Activated naive CD4-positive, alpha-beta T cell treated with anti-CD3 and anti-CD28 coated beads, Interleukin-2, amount 10 ng/mL, durations not matched to agents 7 days and 5 days (primary cell): ENCODE results near the gene ITIH4.

Source experiments
- CTCF ChIA-PET: fragments of 350-600 bp; sonication (Branson Sonifier 250); formaldehyde crosslinking; loops from one replicate; lab custom pipeline; 2021; ENCODE audit warnings: antibody characterized with exemption; lab: Charles Lee
- DNase-seq: peaks from one replicate; pipeline ENCODE4 v3.0.0-alpha.2; 2020
- H3K27ac Mint-ChIP-seq: one replicate; pipeline ENCODE4 v1.8.0; 2021; ENCODE audit warnings: mild to moderate bottlenecking, moderate library complexity, mixed read lengths
- H3K27me3 Mint-ChIP-seq: one replicate; pipeline ENCODE4 v1.8.0; 2021; ENCODE audit warnings: mild to moderate bottlenecking, mixed read lengths
- H3K36me3 Mint-ChIP-seq: one replicate; pipeline ENCODE4 v1.8.0; 2021; ENCODE audit warnings: mixed read lengths
- H3K4me1 Mint-ChIP-seq: one replicate; pipeline ENCODE4 v1.8.0; 2021; ENCODE audit warnings: mixed read lengths
- H3K4me3 Mint-ChIP-seq: one replicate; pipeline ENCODE4 v1.8.0; 2021; ENCODE audit warnings: mild to moderate bottlenecking, moderate library complexity, mixed read lengths
- H3K9me3 Mint-ChIP-seq: one replicate; pipeline ENCODE4 v1.8.0; 2021; ENCODE audit warnings: mixed read lengths

ITIH4 gene

DNA sequence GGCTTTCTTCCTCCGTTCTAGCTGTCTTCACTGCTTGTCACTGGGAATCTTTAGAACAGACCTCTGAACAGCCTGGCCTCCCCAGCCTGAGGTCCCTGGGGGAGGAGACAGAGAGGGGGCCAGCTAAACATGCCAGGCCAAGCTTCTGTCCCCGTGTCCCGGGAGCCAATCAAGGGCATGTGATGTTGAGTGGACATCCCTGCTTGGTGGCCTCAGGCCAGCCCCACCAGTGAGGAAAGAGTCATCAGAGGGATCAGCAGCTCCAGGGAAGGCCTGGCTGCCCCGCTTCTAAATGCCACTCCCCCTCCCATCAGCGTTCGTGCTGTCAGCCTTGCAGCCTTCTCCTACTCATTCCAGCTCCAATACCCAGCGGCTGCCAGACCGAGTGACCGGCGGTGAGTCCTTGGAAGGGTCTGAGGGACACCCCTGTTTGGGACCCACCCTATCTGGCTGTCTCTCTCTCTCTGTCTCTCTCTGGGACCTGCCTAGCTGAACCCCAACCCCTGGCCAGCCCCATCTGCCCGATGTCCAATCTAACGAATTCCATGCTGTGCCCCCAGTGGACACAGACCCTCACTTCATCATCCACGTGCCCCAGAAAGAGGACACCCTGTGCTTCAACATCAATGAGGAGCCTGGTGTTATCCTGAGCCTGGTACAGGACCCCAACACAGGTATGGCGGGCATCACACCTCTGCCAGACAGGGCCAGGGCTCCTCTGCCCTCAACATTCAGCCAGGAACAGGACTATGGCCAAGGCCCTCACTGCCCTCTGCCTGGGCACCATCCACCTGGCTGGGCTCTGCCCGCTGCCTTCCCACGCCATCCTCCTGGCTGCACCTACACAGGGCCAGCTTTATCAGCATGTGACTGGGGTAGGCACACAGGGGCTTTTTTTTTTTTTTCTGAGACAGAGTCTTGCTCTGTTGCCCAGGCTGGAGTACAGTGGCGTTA is 42.5 kb downstream of the ITIH4 start:
- CTCF ChIA-PET: interaction anchor here (1.4 kb wide), 1 partner anchor 67 kb away, joined by 3 read pairs; no protein-coding TSS in a partner anchor
- no peak for DNase-seq
- Mint-ChIP-seq H3K4me3 (no peak overlapping the region), H3K27me3 (peaks cover 31% of the 10 kb centered on the region), H3K9me3 (no peaks in the 10 kb centered on the region), H3K36me3 (no peaks in the 10 kb centered on the region), H3K4me1 (no peaks in the 10 kb centered on the region), H3K27ac (no peak overlapping the region)

DNA sequence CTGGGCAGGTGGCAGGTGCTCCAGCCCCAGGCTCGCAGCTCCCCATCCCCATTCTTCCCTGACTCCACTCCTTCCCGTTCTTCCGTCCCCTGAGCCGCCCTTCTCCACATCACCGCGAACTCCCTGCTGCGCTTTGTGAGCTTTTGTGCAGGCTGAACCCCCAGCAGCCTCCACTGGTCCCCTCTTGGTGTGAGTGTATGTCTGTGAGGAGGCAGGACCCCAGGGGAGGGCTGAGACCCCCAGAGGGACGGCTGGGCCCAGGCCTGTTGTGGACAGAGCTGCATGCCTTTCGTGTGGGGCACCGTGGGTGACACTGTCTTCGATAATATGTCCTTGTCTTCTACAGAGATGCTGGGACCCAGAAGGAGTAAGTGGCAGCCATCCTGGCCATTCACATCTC is 43.2 kb downstream of the ITIH4 start:
- no peak overlapping the region for H3K27ac Mint-ChIP-seq
- no peaks in the 10 kb centered on the region for H3K9me3 Mint-ChIP-seq
- H3K36me3 Mint-ChIP-seq: no peaks in the 10 kb centered on the region
- no peaks in the 10 kb centered on the region for H3K4me1 Mint-ChIP-seq
- no peak for DNase-seq
- H3K4me3 Mint-ChIP-seq: no peak overlapping the region
- H3K27me3 Mint-ChIP-seq: peaks cover 37% of the 10 kb centered on the region
- CTCF ChIA-PET: interaction anchor here (1.4 kb wide), 1 partner anchor 66 kb away, joined by 3 read pairs; no protein-coding TSS in a partner anchor

GRCh38 chr3:52786330-52787215 is 43.9 kb downstream of the ITIH4 start:
- Mint-ChIP-seq H3K27me3 (peaks cover 37% of the 10 kb centered on the region), H3K9me3 (no peaks in the 10 kb centered on the region), H3K36me3 (no peaks in the 10 kb centered on the region), H3K4me3 (no peak overlapping the region), H3K4me1 (no peaks in the 10 kb centered on the region), H3K27ac (no peak overlapping the region)
- CTCF ChIA-PET: interaction anchor here (1.4 kb wide), 1 partner anchor 66 kb away, joined by 3 read pairs; no protein-coding TSS in a partner anchor
- no peak for DNase-seq

DNA sequence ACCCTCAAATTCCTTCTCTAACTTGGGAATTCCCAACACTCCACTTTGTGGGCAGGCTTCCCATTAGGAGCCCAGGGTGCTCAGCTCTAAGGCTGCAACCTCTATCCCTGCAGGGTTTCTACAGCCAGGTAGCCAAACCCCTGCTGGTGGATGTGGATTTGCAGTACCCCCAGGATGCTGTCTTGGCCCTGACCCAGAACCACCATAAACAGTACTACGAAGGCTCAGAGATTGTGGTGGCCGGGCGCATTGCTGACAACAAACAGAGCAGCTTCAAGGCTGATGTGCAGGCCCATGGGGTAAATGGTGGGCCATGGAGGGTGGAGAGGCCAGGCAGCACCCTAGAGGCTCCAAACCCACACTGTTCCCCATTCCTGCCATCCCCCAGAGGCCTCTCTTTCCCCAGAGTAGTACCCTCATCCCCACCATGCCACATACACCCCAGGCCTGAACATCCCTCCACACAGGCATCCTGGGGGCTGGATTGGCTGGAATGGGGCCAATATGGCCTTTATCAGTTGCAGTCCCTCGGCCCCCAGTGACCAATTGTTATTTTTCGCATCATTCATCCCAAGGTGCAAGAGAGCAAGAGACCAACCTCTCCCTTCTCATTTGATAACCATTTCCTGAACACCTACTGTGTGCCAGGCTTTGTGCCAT is 45.4 kb downstream of the ITIH4 start:
- CTCF ChIA-PET: interaction anchor here (0.7 to 1.2 kb wide), 2 partner anchors 14 to 15 kb away, joined by 3 read pairs; no protein-coding TSS in a partner anchor
- DNase-seq: no peak
- no peaks in the 10 kb centered on the region for H3K4me1 Mint-ChIP-seq
- H3K36me3 Mint-ChIP-seq: no peaks in the 10 kb centered on the region
- no peak overlapping the region for H3K4me3 Mint-ChIP-seq
- H3K27me3 Mint-ChIP-seq: peaks cover 51% of the 10 kb centered on the region
- no peaks in the 10 kb centered on the region for H3K9me3 Mint-ChIP-seq
- no peak overlapping the region for H3K27ac Mint-ChIP-seq

- no peaks in the 10 kb centered on the region for H3K9me3 Mint-ChIP-seq
- peaks cover 57% of the 10 kb centered on the region for H3K27me3 Mint-ChIP-seq
- no peaks in the 10 kb centered on the region for H3K36me3 Mint-ChIP-seq
- no peak overlapping the region for H3K4me3 Mint-ChIP-seq
- CTCF ChIA-PET: interaction anchor here (0.7 to 1.2 kb wide), 3 partner anchors 8 to 16 kb away, joined by 3 to 4 read pairs (median 3); no protein-coding TSS in a partner anchor
- H3K27ac Mint-ChIP-seq: no peak overlapping the region
- DNase-seq: no peak
- no peaks in the 10 kb centered on the region for H3K4me1 Mint-ChIP-seq
Observed at GRCh38 chr3:52784021-52784621, 46.4 kb downstream of the ITIH4 start.

- Mint-ChIP-seq H3K36me3 (no peaks in the 10 kb centered on the region), H3K4me3 (no peak overlapping the region), H3K4me1 (peaks cover under 1% of the 10 kb centered on the region), H3K27ac (no peak overlapping the region), H3K27me3 (peaks cover 61% of the 10 kb centered on the region), H3K9me3 (no peaks in the 10 kb centered on the region)
- CTCF ChIA-PET: interaction anchor here (1.1 kb wide), 1 partner anchor 9 kb away, joined by 4 read pairs; no protein-coding TSS in a partner anchor
- no peak for DNase-seq
Observed at GRCh38 chr3:52783211-52783555, 47.3 kb downstream of the ITIH4 start.

- Mint-ChIP-seq H3K27ac (no peak overlapping the region), H3K4me3 (no peak overlapping the region)
- CTCF ChIA-PET: interaction anchor here (1.1 kb wide), 1 partner anchor 9 kb away, joined by 4 read pairs; no protein-coding TSS in a partner anchor
Observed at GRCh38 chr3:52782412-52783210, 47.9 kb downstream of the ITIH4 start.

GRCh38 chr3:52781741-52782140 is 48.7 kb downstream of the ITIH4 start:
- CTCF ChIA-PET: no interaction called here

More at GRCh38 chr3:52782412-52783210, 47.9 kb downstream of the ITIH4 start:
- Mint-ChIP-seq H3K36me3 (no peaks in the 10 kb centered on the region), H3K9me3 (no peaks in the 10 kb centered on the region), H3K27me3 (peaks cover 61% of the 10 kb centered on the region), H3K4me1 (peaks cover 2% of the 10 kb centered on the region)
- DNase-seq: no peak

DNA sequence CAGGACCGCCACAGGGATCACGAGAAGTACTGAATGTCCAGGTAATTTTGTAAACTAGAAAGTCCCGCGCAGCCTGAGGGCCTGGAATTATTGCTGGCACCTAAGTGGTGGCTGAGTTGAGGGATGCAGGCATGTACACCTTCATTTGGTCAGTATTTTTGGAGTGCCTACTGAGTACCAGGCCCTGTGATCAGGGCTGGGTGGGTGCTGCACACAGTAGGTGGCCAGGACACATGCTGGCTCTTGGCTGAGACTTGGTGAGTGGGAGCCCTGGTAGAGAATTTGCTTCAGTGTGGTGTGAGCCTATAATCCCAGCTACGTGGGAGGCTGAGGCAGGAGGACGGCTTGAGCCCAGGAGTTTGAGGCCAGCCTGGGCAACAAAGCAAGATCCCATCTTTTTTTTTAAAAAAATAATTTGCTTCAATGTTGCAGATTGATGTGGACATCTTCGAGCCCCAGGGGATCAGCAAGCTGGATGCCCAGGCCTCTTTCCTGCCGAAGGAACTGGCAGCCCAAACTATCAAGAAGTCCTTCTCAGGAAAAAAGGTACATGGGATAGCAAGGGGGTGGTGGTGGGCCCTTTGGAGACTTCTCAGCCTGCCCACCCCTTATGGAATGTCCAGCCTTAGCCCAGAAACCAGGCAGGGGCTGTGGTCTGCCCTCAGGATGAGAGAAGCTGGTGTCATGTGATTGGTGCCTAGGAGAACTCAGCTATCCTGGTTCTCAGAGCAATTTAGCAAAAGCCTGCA is 50.5 kb downstream of the ITIH4 start:
- no peak overlapping the region for H3K27ac Mint-ChIP-seq
- H3K36me3 Mint-ChIP-seq: no peaks in the 10 kb centered on the region
- peaks cover 76% of the 10 kb centered on the region for H3K27me3 Mint-ChIP-seq
- H3K9me3 Mint-ChIP-seq: no peaks in the 10 kb centered on the region
- DNase-seq: no peak
- H3K4me1 Mint-ChIP-seq: peaks cover 2% of the 10 kb centered on the region
- H3K4me3 Mint-ChIP-seq: no peak overlapping the region
- CTCF ChIA-PET: no interaction called here

More at GRCh38 chr3:52781741-52782140, 48.7 kb downstream of the ITIH4 start:
- H3K36me3 Mint-ChIP-seq: no peaks in the 10 kb centered on the region
- peaks cover 2% of the 10 kb centered on the region for H3K4me1 Mint-ChIP-seq
- H3K27ac Mint-ChIP-seq: no peak overlapping the region
- peaks cover 61% of the 10 kb centered on the region for H3K27me3 Mint-ChIP-seq
- no peak overlapping the region for H3K4me3 Mint-ChIP-seq
- H3K9me3 Mint-ChIP-seq: no peaks in the 10 kb centered on the region
- DNase-seq: no peak

- no peak overlapping the region for H3K4me3 Mint-ChIP-seq
- H3K27ac Mint-ChIP-seq: no peak overlapping the region
- H3K4me1 Mint-ChIP-seq: peaks cover 2% of the 10 kb centered on the region
- CTCF ChIA-PET: interaction anchor here (0.6 kb wide), 1 partner anchor 21 kb away, joined by 3 read pairs; no protein-coding TSS in a partner anchor
- no peak for DNase-seq
- H3K9me3 Mint-ChIP-seq: no peaks in the 10 kb centered on the region
- peaks cover 71% of the 10 kb centered on the region for H3K27me3 Mint-ChIP-seq
- H3K36me3 Mint-ChIP-seq: no peaks in the 10 kb centered on the region
Observed at GRCh38 chr3:52779011-52779836, 51.2 kb downstream of the ITIH4 start.

GRCh38 chr3:52777959-52778805 is 52.3 kb downstream of the ITIH4 start:
- H3K27ac Mint-ChIP-seq: no peak overlapping the region
- no peak overlapping the region for H3K4me3 Mint-ChIP-seq
- no peak for DNase-seq
- peaks cover 2% of the 10 kb centered on the region for H3K4me1 Mint-ChIP-seq
- CTCF ChIA-PET: no interaction called here
- no peaks in the 10 kb centered on the region for H3K9me3 Mint-ChIP-seq
- peaks cover 66% of the 10 kb centered on the region for H3K27me3 Mint-ChIP-seq
- H3K36me3 Mint-ChIP-seq: no peaks in the 10 kb centered on the region
